Type B pancreatic cell (in vitro differentiated cells): ENCODE data around the gene PRRT4. TPM values are rescaled to one million over a fixed set of nuclear protein-coding genes. Genes with fewer than 3 reads are reported as not detected.

Experiments used
- DNase-seq: peaks from one replicate; pipeline ENCODE4 v3.0.0; 2021; ENCODE audit warnings: mixed read lengths; ENCODE audit not compliant: unreplicated experiment; ENCODE audit errors: extremely low spot score
- H3K27ac Mint-ChIP-seq: 2 replicates; pipeline ENCODE4 v1.8.0; 2021; ENCODE audit warnings: mild to moderate bottlenecking, mixed read lengths
- H3K27me3 Mint-ChIP-seq: 2 replicates; pipeline ENCODE4 v1.8.0; 2021; ENCODE audit warnings: mixed read lengths
- H3K36me3 Mint-ChIP-seq: 2 replicates; pipeline ENCODE4 v1.8.0; 2021; ENCODE audit warnings: mixed read lengths
- H3K4me1 Mint-ChIP-seq: one replicate; pipeline ENCODE4 v1.8.0; 2021; ENCODE audit warnings: mixed read lengths; ENCODE audit not compliant: unreplicated experiment
- H3K4me3 Mint-ChIP-seq: 2 replicates; pipeline ENCODE4 v1.8.0; 2021; ENCODE audit warnings: mild to moderate bottlenecking, mixed read lengths
- H3K9me3 Mint-ChIP-seq: 2 replicates; pipeline ENCODE4 v1.8.0; 2021; ENCODE audit warnings: mixed read lengths
- CTCF ChIP-seq: fragments of 200-600 bp; sonication (generic); conservative IDR thresholded peaks from 2 replicates; pipeline ENCODE4 v1.5.0; 2021; ENCODE audit warnings: antibody characterized with exemption, mild to moderate bottlenecking
- total RNA-seq: library from RNA; stranded (reverse); gene quantifications from 2 replicates; pipeline ENCODE4 v1.2.1, GENCODE V29; 2021; ENCODE audit warnings: low replicate concordance

The PRRT4 gene
- total RNA-seq, 1 donor from 2014 or later: 7.0 TPM

- H3K4me1 Mint-ChIP-seq: peaks cover 7% of the 10 kb centered on the region
- TF ChIP-seq CTCF: no peak
- no peak overlapping the region for H3K4me3 Mint-ChIP-seq
- H3K27ac Mint-ChIP-seq: no peak overlapping the region
- no peak for DNase-seq
- H3K36me3 Mint-ChIP-seq: no peaks in the 10 kb centered on the region
- no peaks in the 10 kb centered on the region for H3K9me3 Mint-ChIP-seq
- peaks cover 3% of the 10 kb centered on the region for H3K27me3 Mint-ChIP-seq
These were observed 29.5 kb upstream of the PRRT4 start for GRCh38 chr7:128390871-128391565.

- no peak overlapping the region for H3K27ac Mint-ChIP-seq
- peaks cover 7% of the 10 kb centered on the region for H3K4me1 Mint-ChIP-seq
- no peak overlapping the region for H3K4me3 Mint-ChIP-seq
- H3K27me3 Mint-ChIP-seq: peaks cover 3% of the 10 kb centered on the region
- DNase-seq: no peak
- no peaks in the 10 kb centered on the region for H3K36me3 Mint-ChIP-seq
- no peaks in the 10 kb centered on the region for H3K9me3 Mint-ChIP-seq
- TF ChIP-seq CTCF: no peak
These were observed 28.3 kb upstream of the PRRT4 start for GRCh38 chr7:128389618-128390329.

GRCh38 chr7:128389085-128389617, 27.7 kb upstream of the PRRT4 start:
- peaks cover 3% of the 10 kb centered on the region for H3K27me3 Mint-ChIP-seq
- H3K9me3 Mint-ChIP-seq: no peaks in the 10 kb centered on the region
- no peak overlapping the region for H3K4me3 Mint-ChIP-seq
- no peak for TF ChIP-seq CTCF
- no peaks in the 10 kb centered on the region for H3K36me3 Mint-ChIP-seq
- no peak overlapping the region for H3K27ac Mint-ChIP-seq
- peaks cover 7% of the 10 kb centered on the region for H3K4me1 Mint-ChIP-seq
- DNase-seq: no peak

GRCh38 chr7:128388145-128388485, 26.6 kb upstream of the PRRT4 start:
- H3K27ac Mint-ChIP-seq: no peak overlapping the region
- no peak for TF ChIP-seq CTCF
- peaks cover 3% of the 10 kb centered on the region for H3K27me3 Mint-ChIP-seq
- H3K4me3 Mint-ChIP-seq: no peak overlapping the region
- DNase-seq: no peak
- H3K4me1 Mint-ChIP-seq: peaks cover 7% of the 10 kb centered on the region
- H3K36me3 Mint-ChIP-seq: no peaks in the 10 kb centered on the region
- no peaks in the 10 kb centered on the region for H3K9me3 Mint-ChIP-seq

GRCh38 chr7:128387216-128388144, 26.0 kb upstream of the PRRT4 start:
- Mint-ChIP-seq H3K27me3 (peaks cover 3% of the 10 kb centered on the region), H3K36me3 (no peaks in the 10 kb centered on the region), H3K9me3 (no peaks in the 10 kb centered on the region), H3K4me3 (no peak overlapping the region), H3K27ac (no peak overlapping the region), H3K4me1 (peaks cover 7% of the 10 kb centered on the region)
- peak; percentile 91 for DNase-seq
- peak; percentile 95 for TF ChIP-seq CTCF
